Stimulated activated naive CD4-positive, alpha-beta T cell treated with Interleukin-2 at 50 U/mL for 16 hours (primary cell): Measurements from ENCODE around the gene PWWP3B.
"Not testable (repeated sequence)": the region's sequence is repeated elsewhere in the genome, so short reads cannot be mapped to it uniquely, and the experiment has no call there.

Source experiments
- DNase-seq: peaks from one replicate; lab custom pipeline; 2025; lab: John Stamatoyannopoulos, UW

Gene PWWP3B

DNA sequence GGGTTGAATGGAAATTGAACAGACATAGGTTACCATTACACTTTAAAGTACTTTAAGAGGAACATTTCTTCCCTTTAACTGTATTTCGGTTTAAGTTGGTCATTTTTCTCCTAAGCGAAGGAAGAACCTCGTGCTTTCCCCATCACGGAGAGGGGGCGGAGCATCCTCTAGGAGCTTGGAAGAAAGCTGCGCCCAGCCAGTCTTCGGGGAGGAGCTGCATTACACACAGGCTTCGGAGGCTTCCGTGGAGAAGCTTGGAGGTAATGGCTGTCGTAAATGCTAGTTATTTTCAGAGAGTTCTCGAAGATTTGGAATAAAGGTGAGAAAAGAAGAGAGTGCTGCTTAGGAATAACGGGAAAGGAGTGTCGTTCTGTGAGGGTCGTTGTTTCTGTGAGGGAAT, at the start of gene PWWP3B:
Gene PWWP3B, plus strand, starts transcription at position 199 of the 400 bp plus-strand sequence. CDS start 37,128 bp downstream, outside the sequence.
- no peak for DNase-seq

DNA sequence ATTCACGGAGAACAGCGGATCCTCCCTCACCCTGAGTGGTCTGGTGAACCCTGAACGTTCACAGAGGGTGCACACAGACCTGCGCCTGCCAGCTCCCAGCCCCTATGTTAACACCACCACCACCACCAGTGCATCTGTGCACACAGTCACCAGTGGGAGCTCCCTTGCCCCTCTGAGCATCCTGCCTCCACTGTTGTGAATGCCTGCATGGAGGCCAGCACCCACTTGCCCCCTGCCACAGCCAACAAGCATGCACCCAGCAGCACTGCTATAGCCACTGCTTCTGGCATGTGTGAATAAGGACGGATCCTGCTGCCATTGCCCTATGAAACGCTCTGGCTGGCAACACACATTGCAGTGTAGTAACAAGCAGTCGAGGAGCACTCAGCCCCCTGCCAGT, 29.1 kb upstream of the PWWP3B start:
- DNase-seq: no peak

DNA sequence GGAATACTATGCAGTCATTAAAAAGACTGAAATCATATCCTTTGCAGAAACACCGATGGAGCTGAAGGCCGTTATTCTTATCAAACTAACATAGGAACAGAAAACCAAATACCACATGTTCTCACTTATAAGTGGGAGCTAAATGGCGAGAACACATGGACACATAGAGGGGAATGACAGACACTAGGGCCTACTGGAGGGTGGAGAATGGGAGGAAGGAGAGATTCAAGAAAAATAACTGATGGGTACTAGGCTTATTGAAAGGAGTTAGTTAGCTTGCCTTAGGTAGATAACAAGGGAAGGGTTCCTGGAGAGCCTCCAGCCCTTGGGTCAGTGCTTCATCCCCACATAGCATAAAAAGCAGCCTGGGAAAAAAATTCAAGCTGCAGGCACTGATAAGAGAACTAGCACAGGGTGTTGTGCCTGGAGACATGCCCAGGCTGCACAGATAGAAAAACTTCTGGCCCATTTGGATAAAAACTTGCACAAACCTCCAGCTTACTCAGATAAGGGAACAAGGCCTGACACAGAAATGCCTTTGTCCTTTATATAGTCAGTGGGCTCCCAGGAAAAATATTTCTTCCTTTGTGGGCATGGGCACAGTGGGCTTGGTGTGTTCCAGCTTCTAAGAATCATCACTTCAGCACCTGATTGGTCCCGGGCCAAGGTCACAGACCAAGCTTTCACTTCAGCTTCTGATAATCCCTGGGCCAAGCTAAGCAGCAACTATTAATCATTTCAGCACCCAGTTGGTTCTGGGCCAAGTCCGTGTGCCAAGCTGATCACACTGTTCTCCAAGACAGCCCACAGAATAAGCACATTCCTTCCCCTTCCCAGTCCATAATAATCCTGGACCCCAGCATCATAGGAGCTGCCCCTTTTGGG, 23.1 kb upstream of the PWWP3B start:
- no peak for DNase-seq

DNA sequence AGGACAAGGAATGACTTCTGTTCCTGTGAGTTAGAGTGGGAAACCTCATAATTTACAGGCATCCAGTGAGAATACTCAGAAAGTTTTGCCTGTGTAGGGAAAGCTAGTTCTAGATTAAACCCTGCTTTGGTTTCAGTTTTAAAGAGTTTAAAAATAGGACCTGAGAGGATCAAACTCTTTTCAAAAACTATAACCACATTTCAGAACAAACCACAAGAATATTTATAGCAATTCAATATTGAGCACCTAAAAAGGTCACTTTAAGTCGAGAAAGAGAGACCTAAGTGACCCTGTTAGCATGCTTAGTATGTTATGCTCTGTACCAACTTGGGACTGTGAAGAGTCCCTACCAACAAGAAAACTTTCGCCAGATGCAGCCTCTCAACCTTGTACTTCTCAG, 17.4 kb upstream of the PWWP3B start:
- DNase-seq: no peak

DNA sequence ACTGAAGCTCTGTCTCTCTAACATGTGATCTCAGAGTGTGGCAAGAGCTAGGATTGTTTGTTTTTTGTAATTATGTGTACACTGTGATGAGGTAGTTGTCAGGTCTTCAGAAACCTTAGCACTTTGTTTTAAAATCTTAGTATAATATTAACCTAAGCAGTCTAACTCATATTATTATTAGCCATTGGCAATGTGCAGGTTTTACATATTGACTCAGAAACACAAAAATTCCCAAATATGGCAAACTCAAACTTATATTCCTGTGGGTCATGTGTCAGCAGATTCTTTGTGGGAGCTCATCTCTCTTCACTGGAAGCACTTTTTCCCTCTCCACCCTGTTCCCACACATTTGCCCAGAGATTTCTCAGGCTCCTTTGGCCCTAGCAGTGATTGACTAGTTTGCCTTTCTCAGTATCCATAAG, 8.2 kb upstream of the PWWP3B start:
- no peak for DNase-seq

DNA sequence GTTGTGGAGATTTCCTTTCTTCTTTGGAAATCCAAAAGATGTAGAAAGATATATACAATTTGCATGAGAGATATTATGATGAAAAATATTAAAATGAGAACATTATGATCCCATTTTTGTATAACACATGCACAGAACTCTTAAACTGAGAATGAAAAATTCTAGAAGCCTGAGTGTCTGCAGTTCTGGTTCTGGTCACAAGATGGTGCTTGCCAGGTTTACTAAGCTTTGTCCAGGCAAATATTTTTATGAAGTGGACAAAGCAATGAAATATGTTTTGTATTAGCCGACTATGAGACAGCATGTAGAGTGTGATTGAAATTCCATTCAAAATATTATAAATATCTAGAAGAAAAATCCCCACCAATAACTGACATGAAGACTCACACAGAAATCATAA, 2.2 kb downstream of the PWWP3B start:
- no peak for DNase-seq

DNA sequence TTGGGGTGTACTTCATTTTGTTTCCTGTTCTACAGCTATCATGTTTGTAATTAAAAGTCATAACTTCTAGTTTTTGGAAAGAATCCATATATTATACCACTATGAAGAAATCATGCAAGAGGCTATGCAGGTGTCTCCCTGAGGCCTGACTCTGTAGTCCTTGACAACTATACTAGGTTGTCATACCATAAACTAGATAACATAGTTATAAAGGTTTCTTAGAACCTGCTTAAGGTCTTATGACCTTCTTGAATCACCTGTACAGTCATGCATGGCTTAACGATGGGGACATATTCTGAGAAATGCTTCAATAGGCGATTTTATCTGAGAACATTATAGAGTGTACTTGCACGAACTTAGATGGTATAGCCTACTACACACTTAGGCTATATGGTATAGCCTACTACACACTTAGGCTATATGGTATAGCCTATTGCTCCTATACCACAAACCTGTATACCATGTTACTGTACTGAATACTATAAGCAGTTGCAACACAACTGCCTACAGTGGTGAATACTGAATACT, 3.3 kb downstream of the PWWP3B start:
- no peak for DNase-seq

DNA sequence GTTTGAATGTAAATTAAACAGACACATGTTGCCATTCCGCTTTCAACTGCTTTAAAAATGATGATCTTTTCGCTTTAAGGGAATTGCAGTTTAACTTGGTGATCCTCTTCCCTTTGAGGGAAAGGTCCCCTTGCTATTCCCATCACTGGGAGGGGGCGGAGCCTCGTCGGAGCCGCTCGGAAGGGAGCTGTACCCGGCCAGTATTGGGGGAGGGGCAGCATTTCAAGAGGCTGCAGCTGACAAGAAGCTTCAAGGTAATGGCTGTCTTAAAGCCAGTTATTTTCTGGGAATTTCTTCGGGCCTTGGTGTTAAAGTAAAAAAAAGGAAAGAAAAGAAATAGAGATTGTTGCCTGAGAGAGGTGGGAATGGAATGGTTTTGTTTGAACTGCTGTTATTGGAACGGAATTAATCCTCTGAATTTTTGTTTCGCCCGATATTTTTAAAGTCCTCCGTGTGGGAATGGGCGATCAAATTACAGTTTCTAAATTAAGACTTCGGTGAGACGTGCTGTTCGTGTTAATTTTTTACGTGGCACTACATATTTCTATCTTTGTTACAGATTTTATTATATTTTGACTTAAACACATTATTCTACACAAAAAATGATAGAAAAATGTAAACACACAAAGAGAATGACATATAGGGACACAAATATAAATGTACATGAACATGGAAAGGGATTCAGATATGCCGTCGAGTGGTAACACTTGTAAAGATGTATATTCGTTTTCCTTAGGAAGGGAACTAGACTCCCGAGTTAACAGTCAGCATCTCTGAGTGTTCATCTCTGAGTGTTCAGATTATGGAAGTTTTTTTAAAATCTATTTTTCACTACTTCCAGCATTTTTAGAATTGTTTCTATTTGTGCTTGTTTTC, 9.2 kb downstream of the PWWP3B start:
- no peak for DNase-seq

DNA sequence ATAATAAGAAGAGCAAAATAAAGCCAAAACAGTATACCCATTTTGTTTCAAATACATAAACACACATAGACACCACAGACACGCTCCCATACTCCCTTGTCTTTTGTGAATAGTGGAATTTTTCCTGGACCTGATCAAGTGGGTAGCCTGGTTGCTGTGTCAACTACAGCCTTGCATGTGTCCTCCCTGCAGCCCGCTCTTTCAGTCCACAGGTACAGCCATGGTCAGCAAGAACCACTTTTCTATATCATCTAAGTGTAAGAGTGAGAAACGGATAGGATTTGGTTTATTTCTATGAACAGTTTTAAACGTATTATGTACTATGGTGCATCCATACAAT, 9.8 kb downstream of the PWWP3B start:
- DNase-seq: no peak

DNA sequence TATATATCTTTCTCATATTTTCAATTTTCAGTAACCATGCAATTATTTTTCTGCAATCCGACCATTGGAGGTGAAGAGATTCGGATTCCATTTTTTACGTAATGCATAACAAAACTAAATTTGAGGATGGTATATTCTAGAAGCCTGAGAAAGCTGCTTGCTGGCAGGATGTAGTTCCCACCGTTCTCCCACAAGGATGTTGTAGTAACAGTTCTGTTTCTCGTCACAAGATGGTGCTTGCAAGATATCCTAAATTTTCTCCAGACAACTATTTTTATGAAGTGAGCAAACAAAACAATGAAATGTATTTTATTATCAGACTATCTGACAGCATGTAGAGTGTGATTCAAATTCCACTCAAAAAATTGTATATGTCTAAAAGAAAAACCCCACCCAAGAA, 10.7 kb downstream of the PWWP3B start:
- DNase-seq: no peak

DNA sequence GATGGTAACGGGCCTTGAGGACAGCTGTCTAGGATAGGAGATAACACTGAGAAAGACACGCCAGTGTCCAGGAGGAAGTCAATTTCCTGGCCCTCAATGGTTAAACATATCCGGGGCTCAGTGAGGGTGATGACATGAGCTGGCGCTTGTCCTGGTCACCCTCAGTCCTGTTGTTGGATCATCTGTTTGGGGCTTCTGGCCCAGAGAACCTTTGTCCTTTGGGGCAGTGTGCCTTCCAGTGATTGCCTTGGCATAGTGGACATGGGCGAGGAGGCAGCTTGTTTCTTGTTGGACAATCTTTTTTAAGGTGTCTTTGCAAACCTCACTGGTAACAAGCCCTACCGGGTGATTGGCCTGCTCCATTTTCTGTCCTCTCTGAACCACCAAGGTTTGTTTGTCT, 15.6 kb downstream of the PWWP3B start:
- DNase-seq: not testable (repeated sequence)

DNA sequence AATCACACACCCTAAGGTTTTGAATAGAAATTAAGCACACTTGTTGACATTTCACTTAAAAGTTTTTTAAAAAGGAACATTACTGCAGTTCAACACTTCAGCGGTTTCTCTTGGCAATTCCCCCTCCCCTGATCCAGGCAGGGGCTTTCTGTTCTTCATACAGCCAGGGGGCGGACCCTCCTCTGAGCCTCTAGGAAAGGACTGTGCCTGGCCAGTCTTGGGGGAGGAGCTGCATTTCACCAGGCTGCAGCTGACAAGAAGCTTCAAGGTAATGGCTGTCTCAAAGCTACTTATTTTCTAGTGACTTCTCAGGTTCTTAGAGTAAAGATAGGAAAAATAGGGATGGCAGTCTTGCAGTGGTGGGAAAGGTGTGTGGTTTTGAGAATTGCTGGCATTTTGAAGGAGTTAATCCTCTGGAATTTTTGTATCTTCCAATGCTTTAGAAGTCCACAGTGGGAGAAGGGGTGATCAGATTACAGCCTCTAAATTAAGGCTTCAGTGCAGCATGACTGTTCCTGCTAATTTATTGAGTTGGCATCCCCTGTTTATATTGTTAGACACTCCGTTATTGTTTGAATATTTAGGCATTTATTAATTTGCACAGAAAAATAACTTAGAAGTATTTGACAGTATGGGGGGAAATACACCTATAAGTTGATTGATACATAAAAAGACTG, 33.5 kb downstream of the PWWP3B start:
- no peak for DNase-seq

DNA sequence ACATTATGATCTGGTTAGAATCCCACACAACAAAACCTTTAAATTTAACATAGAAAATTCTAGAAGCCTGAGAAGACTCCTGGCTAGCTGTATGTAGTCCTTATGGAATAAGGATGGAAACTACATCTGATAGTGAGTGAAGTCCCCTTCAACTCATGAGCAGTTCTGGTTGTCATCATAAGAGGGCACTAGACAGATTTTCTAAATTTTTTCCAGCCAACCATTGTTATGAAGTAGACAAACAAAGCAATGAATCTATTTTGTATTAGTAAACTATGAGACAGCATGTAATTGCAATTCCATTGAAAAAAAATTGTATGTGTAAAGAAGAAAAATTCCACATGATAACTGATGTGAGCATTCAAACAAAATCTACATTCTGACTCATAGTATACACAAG, 35.2 kb downstream of the PWWP3B start:
- DNase-seq: no peak

DNA sequence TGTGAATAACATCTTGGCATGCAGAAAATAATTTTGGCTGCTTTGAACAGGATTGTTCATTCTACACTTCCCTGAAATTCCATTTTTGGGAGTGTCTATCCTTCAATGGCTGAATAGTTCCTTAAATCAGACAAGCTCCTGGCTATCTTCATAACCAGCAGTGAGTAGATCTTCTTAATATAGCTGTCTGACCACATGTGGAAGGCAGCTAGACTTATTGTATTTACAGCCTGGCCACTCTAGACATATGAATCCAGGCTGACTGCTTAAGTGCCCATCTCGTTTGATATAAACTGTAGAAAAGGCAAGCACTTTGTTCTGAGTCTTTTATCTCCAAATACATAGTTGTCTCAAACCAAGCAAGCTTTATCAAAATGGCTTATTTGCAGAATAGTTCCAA, 40.0 kb downstream of the PWWP3B start:
- no peak for DNase-seq
